WTC11 (cell line): Measurements from ENCODE around the gene HAP1. TPM values are rescaled to one million over a fixed set of nuclear protein-coding genes. Genes with fewer than 3 reads are reported as not detected.
A peak's percentile ranks its signal among the peaks of the same experiment; 100 is the strongest.
"Not testable (repeated sequence)": the region's sequence is repeated elsewhere in the genome, so short reads cannot be mapped to it uniquely, and the experiment has no call there.

Source experiments
- ATAC-seq: fragments of 200-7000 bp; cut with Tn5 transposase; 2 replicates; pipeline ENCODE4 v1.10.0; 2021; ENCODE audit warnings: mild to moderate bottlenecking, moderate library complexity
- CTCF ChIA-PET: fragments of 300-600 bp; sonication (Branson Sonifier 250); formaldehyde crosslinking; loops from one replicate; lab custom pipeline; 2021; ENCODE audit warnings: antibody characterized with exemption; lab: Charles Lee
- POLR2A ChIA-PET: fragments of 350-600 bp; sonication (Branson Sonifier 250); formaldehyde crosslinking; loops from one replicate; lab custom pipeline; 2021; ENCODE audit warnings: antibody characterized with exemption; lab: Charles Lee
- DNase-seq: peaks from one replicate; pipeline ENCODE4 v3.0.0; 2021; ENCODE audit warnings: low spot score
- H3K27ac Mint-ChIP-seq: 2 replicates; pipeline ENCODE4 v1.8.0; 2021; ENCODE audit warnings: mixed read lengths
- H3K27me3 Mint-ChIP-seq: 2 replicates; pipeline ENCODE4 v1.8.0; 2021; ENCODE audit warnings: low read depth, mild to moderate bottlenecking, moderate library complexity, mixed read lengths
- H3K36me3 Mint-ChIP-seq: 2 replicates; pipeline ENCODE4 v1.8.0; 2021; ENCODE audit warnings: mixed read lengths
- H3K4me1 Mint-ChIP-seq: 2 replicates; pipeline ENCODE4 v1.8.0; 2022; ENCODE audit warnings: mixed read lengths
- H3K4me3 Mint-ChIP-seq: 2 replicates; pipeline ENCODE4 v1.8.0; 2021; ENCODE audit warnings: mild to moderate bottlenecking, moderate library complexity, mixed read lengths
- H3K9me3 Mint-ChIP-seq: 2 replicates; pipeline ENCODE4 v1.8.0; 2021; ENCODE audit warnings: mixed read lengths
- GABPB1 ChIP-seq: sonication (generic); formaldehyde crosslinking; IDR thresholded peaks from 2 replicates; pipeline ENCODE4 v1.8.1; 2023; ENCODE audit warnings: mild to moderate bottlenecking, missing genetic modification reagents
- JUN ChIP-seq: sonication (generic); formaldehyde crosslinking; IDR thresholded peaks from 2 replicates; pipeline ENCODE4 v1.8.0; 2023; ENCODE audit warnings: mild to moderate bottlenecking, missing genetic modification reagents
- SMAD4 ChIP-seq: sonication (generic); formaldehyde crosslinking; IDR thresholded peaks from 2 replicates; pipeline ENCODE4 v1.8.0; 2022; ENCODE audit warnings: mild to moderate bottlenecking, missing genetic modification reagents
- ZNF121 ChIP-seq: sonication (generic); formaldehyde crosslinking; IDR thresholded peaks from 2 replicates; pipeline ENCODE4 v1.8.0; 2023; ENCODE audit warnings: missing genetic modification reagents
- ZNF232 ChIP-seq: sonication (generic); formaldehyde crosslinking; IDR thresholded peaks from 2 replicates; pipeline ENCODE4 v1.8.0; 2022; ENCODE audit warnings: mild to moderate bottlenecking, missing genetic modification reagents
- total RNA-seq: library from RNA; stranded (reverse); gene quantifications from 3 replicates; pipeline ENCODE4 v1.2.3, GENCODE V29; 2021

The HAP1 gene
- total RNA-seq, 1 experiment from 2014 or later: 4.4 TPM

- H3K9me3 Mint-ChIP-seq: peaks cover 4% of the 10 kb centered on the region; the same call in 1 of the 2 replicates
- peak; percentile 11; the same call in 1 of the 2 replicates for ATAC-seq
- peak overlapping the region; percentile 95 for H3K27ac Mint-ChIP-seq
- CTCF ChIA-PET: interaction anchor here (0.6 to 3.0 kb wide), 6 partner anchors 8 to 127 kb away, joined by 3 to 43 read pairs (median 6); partner anchors contain the start of gene EIF1
- H3K4me3 Mint-ChIP-seq: no peak overlapping the region
- 0 out of 2 replicates have a peak, but pooled peaks cover 4% of the 10 kb centered on the region for H3K36me3 Mint-ChIP-seq
- H3K4me1 Mint-ChIP-seq: peaks cover 44% of the 10 kb centered on the region
- H3K27me3 Mint-ChIP-seq: no peaks in the 10 kb centered on the region; the same call in 1 of the 2 replicates
- POLR2A ChIA-PET: no interaction called here
- TF ChIP-seq SMAD4 (no peak), ZNF232 (CRISPR knock-in tag) (no peak), ZNF121 (CRISPR knock-in tag) (no peak), JUN (CRISPR knock-in tag) (no peak)
- DNase-seq: no peak
Observed at GRCh38 chr17:41676058-41676419, 58.4 kb downstream of the HAP1 start.

GRCh38 chr17:41675157-41676057, 59.0 kb downstream of the HAP1 start:
- DNase-seq, H3K27me3 Mint-ChIP-seq, H3K36me3 Mint-ChIP-seq, POLR2A ChIA-PET, H3K9me3 Mint-ChIP-seq, H3K4me3 Mint-ChIP-seq: not testable (repeated sequence)
- CTCF ChIA-PET: interaction anchor here (0.6 to 3.0 kb wide), 7 partner anchors 8 to 126 kb away, joined by 3 to 43 read pairs (median 6); partner anchors contain the start of gene EIF1
- peak; percentile 57 for ATAC-seq
- peak overlapping the region; percentile 95 for H3K27ac Mint-ChIP-seq
- peaks cover 42% of the 10 kb centered on the region for H3K4me1 Mint-ChIP-seq
- TF ChIP-seq GABPB1: peak; percentile 36; the same call in 1 of the 2 replicates

Other genes starting within 250 kb of the HAP1 start
- not detected in 3 replicates for gene KRT36, start 244.7 kb downstream of the HAP1 start, total RNA-seq
- not detected in 3 replicates for gene KRT13, start 229.0 kb downstream of the HAP1 start, total RNA-seq
- gene KRT15, start 215.8 kb downstream of the HAP1 start, total RNA-seq: 0.34 to 0.55 TPM (median 0.37 TPM) in 3 replicates
- 110 to 130 TPM (median 124 TPM) in 3 replicates for gene KRT19, start 206.3 kb downstream of the HAP1 start, total RNA-seq
- gene KRT9, start 162.6 kb downstream of the HAP1 start, total RNA-seq: not detected in 3 replicates
- not detected in 3 replicates for gene KRT14, start 147.7 kb downstream of the HAP1 start, total RNA-seq
- not detected in 3 replicates for gene KRT16, start 121.9 kb downstream of the HAP1 start, total RNA-seq
- 0.53 to 1.5 TPM (median 0.92 TPM) in 3 replicates for gene KRT17, start 110.1 kb downstream of the HAP1 start, total RNA-seq
- 466 to 481 TPM (median 475 TPM) in 3 replicates for gene EIF1, start 45.8 kb downstream of the HAP1 start, total RNA-seq
- not detected in 3 replicates for gene GAST, start 22.3 kb downstream of the HAP1 start, total RNA-seq
- 93.5 to 103 TPM (median 100 TPM) in 3 replicates for gene JUP, start 52.1 kb upstream of the HAP1 start, total RNA-seq
- gene P3H4, start 77.3 kb upstream of the HAP1 start, total RNA-seq: 32.1 to 34.6 TPM (median 33.5 TPM) in 3 replicates
- 227 to 243 TPM (median 232 TPM) in 3 replicates for gene FKBP10, start 78.4 kb upstream of the HAP1 start, total RNA-seq
- 58.1 to 62.9 TPM (median 59.4 TPM) in 3 replicates for gene NT5C3B, start 101.6 kb upstream of the HAP1 start, total RNA-seq
- gene KLHL10, start 103.2 kb upstream of the HAP1 start, total RNA-seq: 0.14 to 0.35 TPM (median 0.14 TPM) in 3 replicates
- gene KLHL11, start 130.8 kb upstream of the HAP1 start, total RNA-seq: 13.4 to 15.0 TPM (median 14.7 TPM) in 3 replicates
- gene ACLY, start 184.3 kb upstream of the HAP1 start, total RNA-seq: 312 to 350 TPM (median 316 TPM) in 3 replicates
- gene ODAD4, start 196.0 kb upstream of the HAP1 start, total RNA-seq: 1.2 to 2.1 TPM (median 1.9 TPM) in 3 replicates
- 52.5 to 54.2 TPM (median 53.9 TPM) in 3 replicates for gene CNP, start 232.2 kb upstream of the HAP1 start, total RNA-seq